Renal cortex interstitium (tissue), 11 donors: ENCODE results near the gene GRM8. TPM values are rescaled to one million over a fixed set of nuclear protein-coding genes. Genes with fewer than 3 reads are reported as not detected.

ENCODE experiments used
- DNase-seq, 11 donors: peaks; one replicate each; pipeline ENCODE4 v3.0.0-alpha.2; 2013; ENCODE audit warnings: low read depth in 9 of 11, low spot score in 4 of 11; ENCODE audit errors: extremely low read depth in 1 of 11
- polyA plus RNA-seq, 3 donors: library from polyadenylated mRNA; unstranded; fragments of 120-200 nt; gene quantifications; one replicate each; pipeline ENCODE4 v1.2.1, GENCODE V29; 2013; ENCODE audit not compliant: insufficient read length in 3 of 3

The GRM8 gene
- polyA plus RNA-seq, 3 donors = 8.1 to 9.4 (median 8.7) TPM

- no peak for DNase-seq
Measured at GRCh38 chr7:126529833-126530232, 722.9 kb downstream of the GRM8 start.

DNA sequence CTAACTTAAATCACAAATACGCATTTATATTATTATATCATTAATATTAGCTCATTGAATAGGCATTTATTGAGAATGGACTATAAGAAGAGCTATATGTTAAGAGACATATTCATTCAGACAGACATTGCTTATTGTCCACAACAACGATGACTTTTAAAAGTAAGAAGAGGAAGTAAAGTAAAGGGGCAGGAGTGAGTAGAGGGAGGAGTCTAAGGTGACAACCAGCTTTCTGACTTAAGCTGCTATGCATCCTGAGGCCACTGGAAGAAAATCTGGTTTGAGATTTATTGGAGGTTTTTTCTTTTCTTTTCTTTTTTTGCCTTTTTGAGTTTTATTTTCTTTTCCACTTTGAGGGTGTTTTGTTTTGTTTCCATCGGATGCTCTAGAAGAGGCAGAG is 723.5 kb downstream of the GRM8 start:
- DNase-seq = no peak

GRCh38 chr7:126525906-126526305 is 726.8 kb downstream of the GRM8 start:
- DNase-seq = no peak

GRCh38 chr7:126524967-126525366 is 727.8 kb downstream of the GRM8 start:
- DNase-seq = no peak

DNA sequence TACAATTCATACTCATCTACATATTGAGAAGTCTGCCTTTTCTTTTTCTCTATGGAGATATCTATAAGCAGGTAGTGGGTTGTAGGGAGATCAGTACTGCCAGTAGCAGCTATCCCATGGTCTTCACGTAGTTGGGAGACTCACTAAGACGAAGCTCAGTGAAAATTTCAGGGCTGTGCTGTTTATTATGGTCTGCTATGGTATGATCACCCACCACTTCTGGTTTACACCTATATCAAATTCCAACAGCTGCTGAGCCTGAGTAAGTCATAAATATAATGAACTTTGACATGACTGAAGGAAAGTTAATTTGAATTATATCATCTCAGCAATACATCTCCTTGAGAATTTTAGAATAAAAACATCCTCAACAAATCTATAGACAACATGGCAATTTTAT is 741.7 kb downstream of the GRM8 start:
- no peak for DNase-seq

GRCh38 chr7:126501617-126502016 is 751.1 kb downstream of the GRM8 start:
- no peak for DNase-seq

GRCh38 chr7:126499481-126499880 is 753.3 kb downstream of the GRM8 start:
- DNase-seq = no peak

GRCh38 chr7:126495733-126496132 is 757.0 kb downstream of the GRM8 start:
- no peak for DNase-seq

GRCh38 chr7:126495001-126495400 is 757.7 kb downstream of the GRM8 start:
- DNase-seq = no peak

- DNase-seq = no peak
Measured at GRCh38 chr7:126493801-126494200, 758.9 kb downstream of the GRM8 start.

DNA sequence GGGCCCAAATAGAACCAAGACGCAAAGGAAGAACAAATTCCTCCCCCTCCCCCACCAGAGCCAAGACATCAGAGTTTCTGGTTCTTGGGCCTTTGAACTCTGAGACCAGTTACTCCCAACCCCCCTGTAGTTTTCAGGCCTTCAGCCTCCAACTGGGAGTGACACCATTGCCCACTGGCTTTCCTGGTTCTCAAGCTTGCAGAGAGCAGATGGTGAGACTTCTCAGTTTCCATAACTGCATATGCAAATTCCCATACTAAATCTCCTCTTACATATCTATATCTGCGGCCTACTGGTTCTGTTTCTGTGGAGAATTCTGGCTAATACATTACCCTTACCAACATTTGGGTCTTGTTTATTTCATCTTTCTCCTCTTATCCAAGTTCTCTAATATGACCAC is 762.9 kb downstream of the GRM8 start:
- no peak for DNase-seq

DNA sequence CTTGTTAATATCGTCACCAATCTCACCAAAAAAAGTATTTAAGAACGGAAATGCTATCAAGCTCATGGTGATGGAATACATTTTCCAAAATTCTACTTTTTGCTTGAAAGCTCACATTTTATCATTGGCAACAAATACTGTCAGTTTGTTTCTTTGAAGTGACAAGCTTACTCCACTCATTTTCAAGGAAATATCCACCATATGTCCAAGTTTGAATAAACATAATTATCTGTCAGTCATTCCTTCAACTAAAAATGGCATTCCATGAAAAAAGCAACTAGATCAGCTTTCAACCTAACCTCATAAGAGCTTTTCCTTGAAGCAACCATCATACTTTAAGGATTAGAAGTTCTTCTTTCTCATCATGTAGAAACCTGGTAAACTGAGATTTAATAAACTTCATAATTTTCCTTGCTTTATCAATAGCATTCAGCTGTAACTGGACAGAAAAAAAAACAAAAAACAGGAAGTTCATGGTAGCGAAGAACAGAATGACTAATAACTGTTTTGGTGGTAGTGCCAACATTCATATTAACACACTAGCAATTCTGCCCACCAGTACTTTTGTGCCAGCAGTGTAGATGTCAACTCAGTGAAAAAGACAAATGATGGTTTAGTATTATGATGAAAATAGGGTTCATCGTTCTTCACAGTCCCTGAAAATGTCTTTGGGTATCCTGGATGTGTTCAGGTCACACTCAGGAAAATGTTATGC is 764.9 kb downstream of the GRM8 start:
- DNase-seq = no peak

GRCh38 chr7:126486806-126487205 is 765.9 kb downstream of the GRM8 start:
- no peak for DNase-seq

- no peak for DNase-seq
Measured at GRCh38 chr7:126485791-126486190, 767.0 kb downstream of the GRM8 start.

GRCh38 chr7:126483972-126484371 is 768.8 kb downstream of the GRM8 start:
- no peak for DNase-seq

GRCh38 chr7:126472825-126473224 is 779.9 kb downstream of the GRM8 start:
- DNase-seq = no peak

GRCh38 chr7:126462405-126462804 is 790.3 kb downstream of the GRM8 start:
- DNase-seq = no peak

DNA sequence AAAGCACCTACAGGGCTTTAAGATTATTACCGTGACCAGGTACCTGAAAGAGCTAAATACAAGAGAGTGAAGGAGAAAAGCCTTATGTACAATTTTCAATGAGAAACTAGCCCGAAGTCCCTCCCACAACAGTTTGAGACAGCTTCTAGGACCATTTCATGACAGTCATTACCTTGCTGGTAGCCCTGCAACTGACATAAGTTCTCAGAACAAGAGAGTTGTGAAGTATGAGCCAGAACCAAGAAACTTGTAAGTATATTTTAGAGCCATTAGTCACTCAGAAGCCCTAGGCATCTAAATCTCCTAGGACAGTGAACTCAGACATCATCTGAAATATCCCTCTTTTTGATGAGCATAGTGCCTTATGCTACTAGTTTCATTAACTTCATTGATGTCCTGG is 792.1 kb downstream of the GRM8 start:
- no peak for DNase-seq

DNA sequence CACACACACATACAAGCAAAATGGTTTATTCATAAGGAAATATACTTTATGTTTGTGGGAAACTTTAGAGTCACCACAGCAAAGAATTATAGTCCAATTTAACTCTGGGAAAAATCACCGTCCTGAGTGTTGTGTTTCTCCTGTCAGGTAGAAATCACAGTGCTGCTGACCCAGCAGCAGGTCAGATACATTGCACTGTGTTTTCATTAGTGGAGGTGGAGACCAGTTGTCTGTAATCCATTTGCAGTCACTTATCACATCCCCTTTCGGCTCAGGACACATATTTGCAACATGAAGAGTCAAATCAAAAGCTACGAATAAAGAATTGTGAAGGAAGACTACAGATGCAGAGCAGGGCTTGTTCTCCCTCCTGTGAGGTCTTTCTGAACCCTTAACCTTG is 799.6 kb downstream of the GRM8 start:
- no peak for DNase-seq

DNA sequence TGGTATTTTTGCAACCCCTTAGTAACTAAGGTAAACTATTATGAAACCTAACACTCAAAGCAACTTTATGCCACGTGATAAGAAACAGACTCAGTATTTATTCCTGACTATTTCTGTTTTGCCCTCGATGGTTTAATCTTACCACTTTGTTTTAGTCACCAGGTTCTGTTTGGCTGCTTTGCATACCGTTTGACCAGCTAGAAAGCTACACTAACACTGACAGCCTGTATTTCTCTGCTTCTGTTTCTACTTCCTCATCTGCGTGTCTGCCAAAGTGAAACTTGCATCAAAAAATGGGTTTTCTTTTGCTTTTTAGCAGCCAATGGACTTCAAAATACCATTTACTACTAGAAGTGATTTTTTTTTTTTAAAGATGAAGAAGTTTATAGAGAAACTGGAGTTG is 802.5 kb downstream of the GRM8 start:
- no peak for DNase-seq

- DNase-seq = no peak
Measured at GRCh38 chr7:126449611-126450268, 803.0 kb downstream of the GRM8 start.
